Body of pancreas (tissue), 4 donors: ENCODE results near the gene TRMT61A. TPM values are rescaled to one million over a fixed set of nuclear protein-coding genes. Genes with fewer than 3 reads are reported as not detected.

Experiments used
- ATAC-seq: fragments of 150-250 bp; one replicate; pipeline ENCODE4 v1.9.1; 2016
- DNase-seq, 4 donors: peaks; one replicate each; pipeline ENCODE4 v3.0.0-alpha.2; 2019
- H3K27ac ChIP-seq, 4 donors: fragments of 200-600 bp; sonication (generic); 1 replicate in 3 of 4; 2 replicates in 1 of 4; pipeline versions ENCODE4 v1.5.1 to v1.6.1; 2016 to 2019; ENCODE audit warnings: mild to moderate bottlenecking in 1 of 4, mixed read lengths in 1 of 4, moderate library complexity in 1 of 4
- H3K27me3 ChIP-seq, 2 donors: fragments of 200-600 bp; sonication (generic); one replicate each; pipeline ENCODE4 v1.6.0; 2016; ENCODE audit warnings: mild to moderate bottlenecking in 1 of 2
- H3K36me3 ChIP-seq, 2 donors: fragments of 200-600 bp; sonication (generic); replicated peaks in 1 of 2; 2 replicates each; pipeline ENCODE4 v1.5.1; 2016; ENCODE audit warnings: low read depth in 2 of 2; ENCODE audit not compliant: insufficient read depth in 1 of 2
- H3K4me1 ChIP-seq: fragments of 200-600 bp; sonication (generic); one replicate; pipeline ENCODE4 v1.6.0; 2016
- H3K4me3 ChIP-seq, 2 donors: fragments of 200-600 bp; sonication (generic); 1 replicate in 1 of 2; 2 replicates in 1 of 2; pipeline ENCODE4 v1.5.1; 2016 to 2019
- H3K9me3 ChIP-seq, 3 donors: fragments of 200-600 bp; sonication (generic); 1 replicate in 2 of 3; 2 replicates in 1 of 3; pipeline ENCODE4 v1.5.1; 2016
- POLR2A ChIP-seq, 3 donors: fragments of 450-650 bp; IDR thresholded peaks; one replicate each; pipeline ENCODE4 v1.6.1; 2016; ENCODE audit warnings: antibody characterized with exemption in 3 of 3, mild to moderate bottlenecking in 2 of 3
- WGBS, 2 donors: methylation state at CpG; one replicate each; pipeline ENCODE4 v1.1.5; 2017; 5-methylcytosine and 5-hydroxymethylcytosine counted together
- intact Hi-C: fragments of 100-400 bp; cut with DNase I; formaldehyde crosslinking; loops from one replicate; pipeline ENCODE4 v1.15.1; 2023
- total RNA-seq, 2 donors: library from RNA; depleted of rRNA; stranded (reverse); fragments of >200 nt; gene quantifications; one replicate each; pipeline ENCODE4 v1.1.0, GENCODE V29; 2016
- TF ChIP-seq, protein P1 (sequence below), 7 experiments: fragments of 450-650 bp in 4 of 7; fragments of 200-600 bp in 3 of 7; sonication (generic) in 3 of 7; IDR thresholded peaks; one replicate each; pipeline ENCODE4 v1.5.1; 2016 to 2019; ENCODE audit warnings: antibody characterized with exemption in 7 of 7

TRMT61A gene
- total RNA-seq, 2 donors from 2014 or later: 7.9 to 10.4 TPM

DNA sequence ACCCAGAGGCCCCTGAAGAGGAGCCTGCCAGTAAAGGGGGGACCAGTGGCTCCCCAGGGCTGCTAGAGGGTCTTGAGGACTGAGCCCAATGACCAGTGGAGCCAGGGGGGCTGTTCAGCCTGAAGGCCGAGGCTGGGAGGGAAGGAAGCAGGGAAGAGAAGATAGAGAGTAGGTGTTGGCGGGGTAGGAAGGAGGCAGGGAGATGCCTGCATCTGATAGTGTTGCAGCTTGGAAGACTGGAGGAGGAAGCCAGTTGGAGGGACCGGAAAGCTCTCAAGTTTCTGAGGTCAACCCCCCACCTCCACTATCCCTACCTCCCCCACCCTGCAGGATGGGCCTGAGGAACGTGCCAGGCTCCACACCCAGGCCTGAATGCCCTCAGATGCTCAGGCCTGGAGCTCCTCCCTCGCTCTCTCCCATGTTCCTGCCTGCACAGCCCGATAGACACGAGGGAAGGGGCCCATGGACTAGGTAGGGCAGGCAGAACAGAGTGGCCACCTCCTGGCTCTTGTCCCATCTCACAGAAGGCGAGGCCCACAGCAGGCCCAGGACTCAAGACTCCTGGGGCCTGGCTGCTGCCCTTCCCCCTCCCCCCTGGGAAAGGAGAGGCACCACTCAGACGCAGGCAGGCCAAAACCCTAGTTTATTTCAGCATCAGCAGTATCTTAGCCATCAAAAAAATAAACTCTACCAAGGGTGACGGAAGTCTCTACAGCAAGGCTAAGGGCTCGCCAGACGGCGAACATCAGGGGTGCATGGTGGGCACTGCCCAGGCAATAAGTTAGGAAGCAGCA lies 9.8 kb upstream of the TRMT61A start:
- Histone ChIP-seq H3K9me3 (no peaks in the 10 kb centered on the region), H3K27me3 (no peaks in the 10 kb centered on the region), H3K4me1 (peaks cover 58% of the 10 kb centered on the region), H3K4me3 (no peak overlapping the region), H3K27ac (peak overlapping the region in 2 of 4 donors; percentile 16 to 80), H3K36me3 (no peaks in the 10 kb centered on the region)
- intact Hi-C loops: loop anchor here (5.0 kb wide), 1 partner anchor 33 kb away; no protein-coding TSS in a partner anchor
- peak in 1 of 4 donors; percentile 13 for DNase-seq
- TF ChIP-seq, protein P1, sequence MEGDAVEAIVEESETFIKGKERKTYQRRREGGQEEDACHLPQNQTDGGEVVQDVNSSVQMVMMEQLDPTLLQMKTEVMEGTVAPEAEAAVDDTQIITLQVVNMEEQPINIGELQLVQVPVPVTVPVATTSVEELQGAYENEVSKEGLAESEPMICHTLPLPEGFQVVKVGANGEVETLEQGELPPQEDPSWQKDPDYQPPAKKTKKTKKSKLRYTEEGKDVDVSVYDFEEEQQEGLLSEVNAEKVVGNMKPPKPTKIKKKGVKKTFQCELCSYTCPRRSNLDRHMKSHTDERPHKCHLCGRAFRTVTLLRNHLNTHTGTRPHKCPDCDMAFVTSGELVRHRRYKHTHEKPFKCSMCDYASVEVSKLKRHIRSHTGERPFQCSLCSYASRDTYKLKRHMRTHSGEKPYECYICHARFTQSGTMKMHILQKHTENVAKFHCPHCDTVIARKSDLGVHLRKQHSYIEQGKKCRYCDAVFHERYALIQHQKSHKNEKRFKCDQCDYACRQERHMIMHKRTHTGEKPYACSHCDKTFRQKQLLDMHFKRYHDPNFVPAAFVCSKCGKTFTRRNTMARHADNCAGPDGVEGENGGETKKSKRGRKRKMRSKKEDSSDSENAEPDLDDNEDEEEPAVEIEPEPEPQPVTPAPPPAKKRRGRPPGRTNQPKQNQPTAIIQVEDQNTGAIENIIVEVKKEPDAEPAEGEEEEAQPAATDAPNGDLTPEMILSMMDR (IDR thresholded peaks at IDR 0.05): no peak
- WGBS, 2 donors: 53 to 54% methylated on average over 10 to 13 of the region's 13 CpGs
- no peak for ATAC-seq

DNA sequence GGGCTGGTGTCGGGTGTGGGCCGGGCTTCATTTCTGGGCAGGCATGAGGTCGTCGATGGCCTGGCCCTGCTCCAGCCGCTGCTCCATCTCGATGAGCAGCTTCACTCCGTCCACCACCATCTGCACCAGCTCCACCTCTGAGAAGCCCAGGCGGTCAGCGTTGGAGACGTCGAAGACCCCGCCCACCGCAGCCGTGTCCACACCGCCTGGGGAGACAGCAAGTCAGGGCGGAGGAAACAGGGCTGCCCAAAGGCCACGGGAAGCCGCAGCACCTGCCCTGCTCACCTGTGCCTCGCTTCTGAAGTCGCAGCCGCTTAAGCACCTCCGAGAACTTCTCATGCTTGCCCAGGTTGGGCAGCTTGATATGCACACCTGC lies 9.2 kb upstream of the TRMT61A start:
- Histone ChIP-seq H3K4me1 (peaks cover 64% of the 10 kb centered on the region), H3K27me3 (no peaks in the 10 kb centered on the region), H3K36me3 (no peaks in the 10 kb centered on the region), H3K9me3 (no peaks in the 10 kb centered on the region), H3K4me3 (no peak overlapping the region), H3K27ac (peak overlapping the region; percentile 58 to 81 (median 80))
- ATAC-seq: no peak
- intact Hi-C loops: loop anchor here (5.0 kb wide), 1 partner anchor 32 kb away; no protein-coding TSS in a partner anchor
- TF ChIP-seq, protein P1 (IDR thresholded peaks at IDR 0.05): no peak
- no peak for TF ChIP-seq POLR2A (IDR thresholded peaks at IDR 0.05)
- DNase-seq: peak in 2 of 4 donors; percentile 53 to 55
- 33 to 56% methylated on average over 6 to 22 of the region's 22 CpGs for WGBS, 2 donors

DNA sequence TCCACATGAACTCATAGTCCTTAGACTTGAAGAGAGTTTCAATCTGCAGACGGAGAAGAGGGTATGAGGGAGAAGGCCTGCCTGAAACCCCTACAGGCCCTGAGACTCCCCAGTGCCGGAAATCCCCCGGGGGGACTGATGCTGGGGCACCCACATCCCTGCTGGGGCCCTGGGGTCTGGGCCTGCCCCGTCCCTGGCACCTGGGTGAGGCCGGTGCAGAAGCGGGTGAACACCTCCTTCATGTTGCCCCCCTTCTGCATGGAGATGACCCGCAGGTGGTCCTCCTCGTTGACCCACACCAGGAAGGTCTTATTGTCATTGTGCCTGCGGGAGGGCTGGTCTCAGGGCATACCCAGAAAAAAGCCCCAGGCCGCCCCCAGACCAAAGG lies 8.7 kb upstream of the TRMT61A start:
- intact Hi-C loops: no loop called here
- no peaks in the 10 kb centered on the region for H3K36me3 ChIP-seq
- ATAC-seq: no peak
- no peak overlapping the region for H3K4me3 ChIP-seq
- peaks cover 68% of the 10 kb centered on the region for H3K4me1 ChIP-seq
- no peaks in the 10 kb centered on the region for H3K9me3 ChIP-seq
- no peak for DNase-seq
- 58 to 59% methylated on average over 4 to 10 of the region's 10 CpGs for WGBS, 2 donors
- no peak for TF ChIP-seq POLR2A (IDR thresholded peaks at IDR 0.05)
- TF ChIP-seq, protein P1 (IDR thresholded peaks at IDR 0.05): no peak
- H3K27ac ChIP-seq: peak overlapping the region; percentile 58 to 81 (median 80)
- no peaks in the 10 kb centered on the region for H3K27me3 ChIP-seq

DNA sequence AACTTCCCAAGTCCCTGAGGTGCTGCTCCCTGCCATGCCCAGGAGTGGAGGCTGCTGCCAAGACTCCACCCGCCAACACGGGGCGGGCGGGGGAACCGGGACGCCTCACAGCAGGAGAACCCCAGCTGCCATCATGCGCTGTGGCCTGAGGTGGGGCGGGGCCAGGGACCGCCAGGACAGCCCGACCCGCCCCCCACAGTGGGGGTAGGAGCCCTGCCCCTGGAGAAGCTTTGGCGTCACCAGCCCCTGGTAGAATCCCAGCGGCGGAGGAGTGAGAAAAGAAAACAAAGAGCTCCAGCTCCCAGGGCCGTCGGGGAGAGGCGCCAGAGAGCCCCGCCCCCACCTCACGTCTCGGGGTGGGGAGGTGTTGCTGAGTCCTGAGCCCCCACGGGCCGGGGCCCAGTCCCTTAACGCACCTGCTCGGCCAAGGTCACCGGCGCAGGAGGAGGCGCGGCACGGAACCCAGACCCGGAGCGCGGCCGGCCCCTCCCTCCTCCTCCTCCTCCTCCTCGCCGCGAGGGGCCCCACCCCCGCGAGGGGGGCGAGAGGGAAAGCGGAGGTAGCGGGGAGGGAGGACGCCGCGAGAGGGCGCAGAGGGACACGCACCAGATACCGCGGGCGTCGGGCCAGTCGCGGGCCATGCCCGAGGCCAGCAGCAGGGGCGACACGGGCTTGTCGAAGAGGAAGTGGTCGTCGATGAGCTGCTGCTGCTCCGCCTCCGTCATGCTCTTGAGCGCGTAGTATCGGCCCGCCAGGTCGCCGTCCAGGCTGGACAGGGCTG lies 8.1 kb upstream of the TRMT61A start:
- 2% methylated on average over 55 of the region's 66 CpGs; no CpG with 5 or more reads in 1 of the 2 donors for WGBS, 2 donors
- peak; percentile 80 to 91 (median 89) for DNase-seq
- no peaks in the 10 kb centered on the region for H3K36me3 ChIP-seq

More for the DNA sequence above, 8.1 kb upstream of the TRMT61A start:
- peak; percentile 68 for ATAC-seq
- TF ChIP-seq, protein P1 (IDR thresholded peaks at IDR 0.05): peak; percentile 27 to 80 (median 68)
- peak; percentile 62 to 80 (median 75) for TF ChIP-seq POLR2A (IDR thresholded peaks at IDR 0.05)
- H3K4me1 ChIP-seq: peaks cover 74% of the 10 kb centered on the region
- H3K27ac ChIP-seq: peak overlapping the region; percentile 58 to 81 (median 80)
- no peaks in the 10 kb centered on the region for H3K9me3 ChIP-seq
- H3K27me3 ChIP-seq: no peaks in the 10 kb centered on the region
- H3K4me3 ChIP-seq: peak overlapping the region; percentile 0 to 41
- intact Hi-C loops: no loop called here
